Muscle of arm (tissue), 12 donors: ENCODE measurements around the gene ATG7. TPM values are rescaled to one million over a fixed set of nuclear protein-coding genes. Genes with fewer than 3 reads are reported as not detected.
"Not testable (repeated sequence)": the region's sequence is repeated elsewhere in the genome, so short reads cannot be mapped to it uniquely, and the experiment has no call there.

Experiments
- DNase-seq: peaks from one replicate; pipeline ENCODE4 v3.0.0-alpha.2; 2013
- polyA plus RNA-seq, 12 donors: library from polyadenylated mRNA; unstranded; fragments of 120-200 nt; gene quantifications; one replicate each; pipeline ENCODE4 v1.2.1, GENCODE V29; 2013; ENCODE audit not compliant: insufficient read length in 12 of 12

Gene ATG7
- polyA plus RNA-seq, 12 donors = 11.9 to 18.8 (median 15.3) TPM; not detected in 1

DNA sequence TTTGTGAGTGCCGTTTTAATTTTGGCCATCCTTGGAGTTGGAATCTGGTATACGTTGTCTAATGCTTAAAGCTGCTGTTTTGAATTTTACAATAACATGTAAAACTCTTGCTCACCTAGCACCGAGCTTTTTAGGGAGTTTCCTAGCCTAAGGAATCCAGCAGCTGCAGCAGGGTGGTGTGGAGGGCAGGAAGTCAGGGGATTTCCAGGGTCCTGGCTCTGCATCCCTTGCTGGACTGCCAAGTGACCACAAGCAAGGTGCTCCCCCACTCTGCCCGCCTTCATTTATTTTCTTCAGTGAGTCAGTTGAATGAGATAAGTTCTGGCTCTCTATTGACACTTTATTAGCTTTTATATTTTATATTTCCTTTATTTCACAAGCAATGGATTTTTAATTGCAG, 113.7 kb downstream of the ATG7 start:
- no peak for DNase-seq

DNA sequence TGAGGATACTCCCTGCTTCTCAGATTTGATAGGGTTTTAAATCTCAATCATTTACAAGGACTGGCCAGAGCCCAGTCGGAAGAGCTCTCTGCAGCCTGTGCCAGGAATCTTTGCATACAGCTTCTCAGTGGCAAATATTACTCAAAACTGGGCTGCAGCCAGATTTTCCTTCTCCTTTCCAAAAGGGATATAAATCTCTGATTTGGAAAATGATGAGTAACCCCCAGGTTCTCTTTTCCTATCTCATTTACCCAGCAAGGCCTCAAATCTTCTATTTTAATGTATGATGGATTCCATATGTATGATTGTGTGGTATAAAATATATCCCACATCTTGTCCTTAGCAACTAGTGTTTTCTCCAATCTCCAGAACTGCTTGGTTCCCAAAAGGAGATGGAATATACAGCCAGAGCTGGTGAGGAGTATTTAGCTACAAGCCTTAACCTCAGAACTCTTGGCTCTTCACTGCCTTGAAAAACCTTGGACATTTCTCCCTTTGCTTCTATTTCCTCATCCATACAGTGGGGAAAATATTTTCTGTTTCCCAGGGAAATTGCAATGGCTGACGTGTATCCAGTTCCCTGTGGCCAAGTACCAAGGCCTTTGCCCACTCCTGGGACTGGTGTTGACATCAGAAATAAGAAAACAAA, 114.4 kb downstream of the ATG7 start:
- DNase-seq = peak; percentile 79

DNA sequence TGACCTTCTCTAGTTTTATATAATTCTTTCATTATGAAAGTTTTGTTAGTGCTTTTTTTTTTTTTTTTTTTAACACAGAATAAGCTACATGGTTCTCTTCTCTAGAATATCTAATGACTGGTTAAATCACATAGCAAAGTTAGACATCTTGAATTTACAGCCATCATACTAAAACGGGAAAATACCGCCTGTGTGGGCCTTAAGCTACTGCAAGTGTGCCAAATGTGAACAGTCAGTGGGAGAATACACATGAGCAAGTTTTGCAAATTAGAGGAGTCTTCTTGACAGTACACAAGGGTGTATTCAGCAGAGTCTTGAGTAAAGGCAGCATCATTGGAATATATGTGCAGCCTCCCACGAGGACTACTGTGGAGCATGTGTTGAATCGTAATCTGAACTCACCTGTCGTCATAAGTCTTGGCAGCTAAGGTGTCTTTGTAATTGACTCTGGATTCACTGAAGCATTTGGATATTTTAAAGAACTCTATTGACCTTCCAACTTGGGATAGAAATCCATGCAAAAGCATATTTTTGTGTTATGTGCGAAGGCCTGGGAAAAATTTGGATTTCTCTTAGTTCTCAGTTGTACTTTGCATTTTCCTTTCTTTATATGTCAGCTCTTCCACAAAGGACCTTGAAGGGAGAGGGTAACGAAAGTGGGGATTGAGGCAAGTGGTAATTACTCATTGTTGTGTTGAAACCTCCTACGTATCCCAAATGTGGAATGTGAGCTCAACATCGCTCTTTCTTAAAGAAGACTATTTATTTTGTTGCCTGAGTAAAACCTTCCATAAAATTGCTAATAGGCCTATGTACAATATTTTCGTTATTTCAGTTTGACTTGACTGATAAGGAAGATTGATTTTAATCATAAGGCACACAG, 117.4 kb downstream of the ATG7 start:
- no peak for DNase-seq

DNA sequence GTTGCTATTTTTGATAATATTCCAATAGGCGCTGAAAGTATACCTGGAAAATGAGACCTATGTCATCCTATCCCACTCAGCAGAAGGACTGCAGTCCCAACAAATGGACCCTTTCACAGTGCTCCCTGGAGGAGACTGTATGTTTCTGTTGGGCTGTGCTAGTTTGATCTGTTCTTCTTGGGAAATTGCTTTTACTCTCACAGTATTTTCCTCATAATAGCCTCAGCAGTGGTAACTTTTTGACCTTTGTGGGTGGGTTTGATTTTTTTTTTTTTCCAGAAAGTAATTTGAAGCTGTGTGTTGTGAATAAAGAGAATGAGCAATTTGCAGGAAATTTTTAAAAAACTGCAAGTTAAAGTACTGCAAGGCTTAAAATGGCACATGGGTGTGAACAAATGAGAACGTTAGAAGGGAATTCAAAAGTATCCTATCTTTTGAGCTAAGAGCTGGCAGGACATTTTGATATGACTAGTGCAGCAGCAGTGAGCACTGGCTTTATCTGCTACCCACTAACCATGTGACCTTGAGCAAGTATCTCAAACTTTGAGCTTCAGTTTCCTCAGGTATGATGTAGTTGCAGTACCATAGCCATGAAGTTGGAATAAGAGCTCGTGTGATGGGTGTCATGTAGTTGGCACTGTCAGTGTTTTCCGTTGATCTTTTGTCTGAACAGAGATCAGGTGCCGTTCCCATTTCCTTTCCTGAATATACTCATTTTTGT, 118.4 kb downstream of the ATG7 start:
- DNase-seq = no peak

DNA sequence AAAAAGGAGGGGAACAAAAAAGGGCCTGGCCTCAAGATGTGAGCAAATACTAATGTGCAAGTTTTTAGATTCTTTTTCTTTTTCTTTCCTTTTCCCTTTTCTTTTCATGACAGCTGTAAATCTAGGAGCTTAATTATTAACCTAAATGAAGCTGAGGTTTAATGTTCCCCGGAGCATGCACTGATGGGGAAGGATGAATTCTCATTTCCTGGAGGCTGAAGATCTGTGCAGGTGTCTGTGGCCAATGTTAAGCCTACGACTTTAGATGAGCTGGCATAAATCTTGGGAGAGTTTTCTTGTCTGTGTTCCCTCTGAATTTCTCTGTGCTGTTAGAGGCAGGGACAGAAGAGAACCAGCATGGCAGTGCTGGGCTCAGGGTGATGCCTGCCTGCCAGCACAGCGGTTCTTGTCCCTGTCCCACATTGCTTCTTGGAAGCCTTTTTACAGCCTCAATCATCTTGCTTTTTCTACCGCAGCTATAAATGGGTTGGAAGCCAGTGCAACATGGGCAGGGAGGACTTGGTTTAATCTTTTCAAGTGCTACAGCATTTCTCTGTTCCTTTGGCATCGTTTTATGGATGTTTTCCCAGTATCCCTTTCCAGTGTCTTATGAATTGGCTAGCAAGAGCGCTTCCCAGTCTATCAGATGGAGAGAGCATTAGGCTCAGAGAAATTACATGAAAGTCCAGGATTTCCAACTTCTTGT, 119.1 kb downstream of the ATG7 start:
- no peak for DNase-seq

DNA sequence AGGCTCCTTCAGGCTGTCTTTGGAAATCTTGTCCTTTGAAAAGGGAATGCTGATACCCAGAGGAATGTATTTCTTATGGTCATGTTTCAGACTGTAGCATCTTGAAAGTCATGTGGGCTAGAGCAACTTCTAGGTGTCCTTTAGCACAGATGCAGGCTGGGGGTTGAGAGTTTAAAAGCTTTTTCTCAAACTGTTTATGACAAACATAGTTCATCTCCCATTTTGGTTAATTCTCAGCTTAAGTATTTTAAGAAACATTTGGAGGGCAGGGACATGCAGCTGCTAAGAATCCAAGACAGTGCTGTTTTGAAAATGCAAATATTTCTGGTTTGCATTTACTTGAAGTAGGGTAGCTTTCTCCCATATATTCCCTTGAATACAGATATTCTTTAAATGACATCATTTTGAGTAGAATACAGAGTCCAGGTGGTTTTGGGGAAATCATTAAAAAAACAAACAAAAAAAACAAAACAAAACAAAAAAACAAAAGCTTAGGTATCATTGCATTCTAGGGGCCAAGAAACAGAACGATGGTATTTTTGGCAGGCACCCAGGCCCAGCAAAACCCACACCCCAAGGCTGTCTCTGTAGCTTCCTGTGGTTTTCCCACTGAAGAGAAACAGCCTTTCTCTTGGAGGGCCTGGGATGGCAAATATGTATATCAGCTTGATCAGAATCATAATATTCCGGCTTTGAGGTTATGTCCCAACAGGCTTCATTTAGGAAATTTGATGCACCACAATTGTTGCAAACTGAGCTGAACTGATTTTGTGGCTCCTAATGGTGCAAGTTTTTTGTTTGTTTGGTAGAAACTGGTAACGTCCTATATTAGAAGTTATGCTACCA, 120.0 kb downstream of the ATG7 start:
- no peak for DNase-seq

DNA sequence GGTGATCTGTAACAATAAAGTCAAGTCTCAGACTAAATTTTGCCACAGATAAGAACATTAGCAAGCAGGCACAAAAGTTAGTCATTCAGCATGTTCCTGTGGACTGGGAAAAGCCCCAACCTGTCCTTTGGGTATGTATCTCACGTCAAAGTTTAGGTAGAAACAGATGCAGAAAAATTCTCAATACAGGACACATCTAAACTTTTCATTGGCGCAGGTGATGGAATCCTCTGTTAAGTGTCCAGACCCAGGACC, 120.6 kb downstream of the ATG7 start:
- no peak for DNase-seq

DNA sequence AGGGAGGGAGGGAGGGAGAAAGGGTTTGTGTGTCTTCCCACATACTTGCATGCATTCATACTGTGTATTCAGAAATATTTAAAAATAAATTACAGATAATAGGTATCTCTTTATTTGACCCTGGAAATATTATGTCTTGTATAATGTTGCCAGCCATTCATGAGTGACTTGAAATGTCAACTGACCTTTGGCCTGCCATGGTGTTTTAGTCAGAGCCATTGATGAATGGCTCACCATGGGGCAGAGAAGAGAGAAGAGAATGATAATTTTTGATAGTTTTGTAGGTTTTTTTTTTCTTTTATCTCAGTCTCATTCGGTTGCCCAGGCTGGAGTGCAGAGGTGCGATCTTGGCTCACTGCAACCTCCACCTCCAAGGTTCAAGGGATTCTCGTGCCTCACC, 121.2 kb downstream of the ATG7 start:
- DNase-seq = no peak

DNA sequence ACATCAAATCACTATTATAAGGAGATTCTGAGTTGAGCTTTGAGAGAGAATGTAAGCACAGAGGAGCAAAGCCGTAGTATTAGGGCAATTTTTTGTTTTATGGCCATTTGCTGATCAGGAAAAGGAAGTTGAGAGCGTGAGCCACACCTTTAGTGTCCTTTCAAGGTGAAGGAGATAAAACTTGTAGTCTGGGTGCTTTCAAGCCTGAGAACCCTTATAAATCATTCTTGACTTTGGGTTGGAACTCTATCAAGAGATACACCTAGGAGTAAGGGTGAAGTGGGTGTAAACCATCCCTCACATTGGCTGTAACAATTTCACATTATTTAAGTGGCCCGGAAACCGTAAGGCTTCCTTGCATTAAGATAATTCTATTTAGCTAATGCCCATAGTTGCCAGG, 122.2 kb downstream of the ATG7 start:
- DNase-seq = no peak

DNA sequence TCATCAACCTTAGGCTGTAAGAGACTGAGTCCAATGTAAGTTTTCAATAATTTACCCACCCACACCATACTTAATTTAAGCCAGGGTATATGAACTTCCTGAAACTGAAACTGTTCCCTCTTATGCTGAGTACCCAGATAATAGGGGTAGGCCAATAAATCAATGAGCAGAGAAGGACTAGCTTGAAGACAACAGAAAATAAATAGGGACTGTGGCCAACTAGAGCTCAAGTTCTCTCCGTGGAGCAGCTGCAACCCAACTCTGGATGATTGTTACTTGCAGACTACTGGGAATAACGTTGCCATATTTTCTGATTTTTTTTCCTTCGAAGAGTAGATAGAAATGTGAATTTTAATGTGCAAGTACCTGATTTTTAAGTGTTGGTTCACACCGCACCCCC, 128.0 kb downstream of the ATG7 start:
- no peak for DNase-seq

DNA sequence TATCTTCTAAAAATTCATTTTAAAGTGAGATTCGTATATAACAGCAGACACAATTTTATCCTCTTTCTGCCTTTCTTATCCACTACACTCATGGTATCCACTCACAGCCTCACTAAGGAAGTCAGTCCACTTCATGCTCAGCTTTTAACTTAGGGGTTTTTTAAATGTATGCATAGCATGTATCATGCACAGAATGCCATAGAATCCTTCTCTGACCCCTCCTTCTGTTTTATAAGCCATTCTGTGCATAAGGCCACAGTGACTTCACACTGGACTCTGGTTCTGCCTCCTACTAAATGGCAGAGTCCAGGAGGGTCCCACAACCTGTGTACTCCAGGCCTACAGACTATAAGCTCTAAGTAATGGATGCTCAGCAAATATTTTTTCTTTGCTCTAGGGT, 129.2 kb downstream of the ATG7 start:
- DNase-seq = no peak

DNA sequence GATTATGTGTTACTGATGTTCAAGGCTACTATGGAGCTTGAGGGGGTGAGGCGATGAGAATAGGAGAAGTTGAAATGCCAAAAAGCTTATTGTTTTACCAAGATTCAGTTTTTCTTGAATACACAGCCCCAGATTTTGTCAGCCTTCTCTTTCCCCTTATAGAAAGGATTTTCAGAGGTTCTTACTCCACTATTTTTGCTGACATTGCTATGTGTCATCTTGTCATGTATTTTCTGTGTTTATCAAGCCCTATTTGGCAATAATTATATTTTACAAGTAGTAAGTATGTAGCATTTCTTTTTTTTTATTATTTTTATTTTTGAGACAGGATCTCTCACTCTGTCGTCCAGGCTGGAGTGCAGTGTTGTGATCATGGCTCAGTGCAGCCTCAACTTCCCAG, 133.1 kb downstream of the ATG7 start:
- DNase-seq = no peak

DNA sequence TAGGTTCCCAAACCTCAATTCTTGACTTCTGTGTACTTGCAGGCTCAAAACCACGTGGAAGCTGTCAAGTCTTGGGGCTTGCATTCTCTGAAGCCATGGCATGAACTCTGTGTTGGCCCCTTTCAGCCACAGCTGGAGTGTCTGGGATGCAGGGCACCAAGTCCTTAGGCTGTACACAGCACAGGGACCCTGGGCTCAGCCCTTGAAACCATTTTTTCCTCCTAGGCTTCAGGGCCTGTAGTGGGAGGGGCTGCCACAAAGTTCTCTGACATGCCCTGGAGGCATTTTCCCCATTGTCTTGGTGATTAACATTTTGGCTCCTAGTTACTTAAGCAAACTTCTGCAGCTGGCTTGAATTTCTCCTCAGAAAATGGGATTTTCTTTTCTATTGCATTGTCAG, 135.4 kb downstream of the ATG7 start:
- DNase-seq = no peak

DNA sequence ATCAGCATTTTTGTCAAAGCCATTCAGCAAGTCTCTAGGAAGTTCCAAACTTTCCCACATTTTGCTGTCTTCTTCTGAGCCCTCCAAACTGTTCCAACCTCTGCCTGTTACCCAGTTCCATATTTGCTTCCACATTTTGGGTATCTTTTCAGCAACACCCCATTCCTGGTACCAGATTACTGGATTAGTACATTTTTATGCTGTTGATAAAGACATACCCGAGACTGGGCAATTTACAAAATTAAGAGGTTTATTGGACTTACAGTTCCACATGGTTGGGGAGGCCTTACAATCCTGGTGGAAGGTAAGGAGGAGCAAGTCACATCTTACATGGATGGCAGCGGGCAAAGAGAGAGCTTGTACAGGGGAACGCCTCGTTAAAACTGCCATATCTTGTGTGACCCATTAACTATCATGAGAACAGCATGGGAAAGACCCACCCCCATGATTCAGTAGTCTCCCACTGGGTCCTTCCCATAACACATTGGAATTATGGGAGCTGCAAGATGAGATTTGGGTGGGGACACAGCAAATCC, 136.2 kb downstream of the ATG7 start:
- not testable (repeated sequence) for DNase-seq

DNA sequence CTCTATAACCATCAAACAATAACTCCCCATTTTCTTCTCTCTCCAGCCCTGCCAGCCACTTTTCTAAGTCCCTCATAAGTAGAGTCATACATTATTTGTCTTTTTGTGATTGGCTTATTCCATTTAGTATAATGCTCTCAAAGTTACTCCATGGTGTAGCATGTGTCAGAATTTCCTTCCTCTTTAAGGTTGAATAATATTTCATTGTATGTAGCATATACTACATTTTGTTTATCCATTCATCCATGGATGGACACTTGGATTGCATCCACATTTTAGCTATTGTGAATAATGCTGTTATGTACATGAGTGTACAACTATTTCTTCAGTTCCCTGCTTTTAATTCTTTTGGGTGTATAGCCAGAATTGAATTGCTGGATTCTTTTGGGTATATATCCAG, 138.4 kb downstream of the ATG7 start:
- DNase-seq = no peak

DNA sequence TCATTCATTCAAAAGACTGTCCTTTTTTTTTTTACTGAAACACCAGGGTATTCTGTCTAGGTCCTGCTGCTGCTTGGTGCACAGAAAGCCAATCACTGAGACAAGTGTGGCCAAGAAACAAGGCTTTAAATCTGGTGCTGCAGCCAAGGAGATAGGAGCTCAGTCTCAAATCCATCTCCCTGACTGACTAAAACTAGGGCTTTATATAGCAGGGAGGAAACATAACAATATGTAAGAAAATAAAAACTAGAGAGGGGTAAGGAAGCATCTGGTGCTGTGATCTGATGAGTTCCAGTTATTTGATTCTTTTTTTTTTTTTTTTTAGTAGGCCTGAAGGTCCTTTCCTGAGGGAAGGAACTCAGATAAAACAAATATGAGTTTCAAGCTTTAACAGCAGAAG, 139.8 kb downstream of the ATG7 start:
- no peak for DNase-seq

DNA sequence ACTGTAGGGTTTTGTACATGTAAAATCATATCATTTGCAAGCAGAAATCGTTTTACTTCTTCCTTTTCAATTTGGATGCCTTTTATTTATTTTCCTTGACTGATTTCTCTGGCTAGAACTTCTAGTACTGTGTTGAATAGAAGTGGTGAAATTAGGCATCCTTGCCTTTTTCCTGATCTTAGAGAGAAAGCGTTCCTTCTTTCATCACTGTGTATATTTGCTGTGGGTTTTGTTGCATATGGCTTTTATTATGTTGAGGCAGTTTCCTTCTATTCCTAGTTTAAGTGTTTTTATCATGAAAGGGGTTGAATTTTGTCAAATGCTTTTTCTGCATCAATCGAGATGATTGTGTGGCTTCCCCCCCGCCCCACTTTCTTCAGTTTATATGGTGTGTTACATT, 140.9 kb downstream of the ATG7 start:
- DNase-seq = no peak

DNA sequence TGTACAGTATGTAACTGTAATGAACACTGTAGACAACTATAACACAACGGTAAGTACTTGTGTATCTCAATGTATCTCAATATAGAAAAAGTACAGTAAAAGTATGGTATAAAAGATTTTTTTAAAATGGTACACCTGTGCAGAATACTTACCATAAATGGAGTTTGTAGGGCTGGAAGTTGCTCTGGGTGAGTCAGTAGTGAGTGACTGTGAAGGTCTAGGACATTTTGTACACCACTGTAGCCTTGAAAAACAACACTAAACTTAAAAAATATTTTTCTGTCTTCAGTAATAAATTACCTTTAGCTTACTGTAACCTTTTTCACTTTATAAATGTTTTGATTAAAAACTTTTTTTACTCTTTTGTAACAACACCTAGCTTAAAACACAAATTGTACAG, 142.9 kb downstream of the ATG7 start:
- no peak for DNase-seq

DNA sequence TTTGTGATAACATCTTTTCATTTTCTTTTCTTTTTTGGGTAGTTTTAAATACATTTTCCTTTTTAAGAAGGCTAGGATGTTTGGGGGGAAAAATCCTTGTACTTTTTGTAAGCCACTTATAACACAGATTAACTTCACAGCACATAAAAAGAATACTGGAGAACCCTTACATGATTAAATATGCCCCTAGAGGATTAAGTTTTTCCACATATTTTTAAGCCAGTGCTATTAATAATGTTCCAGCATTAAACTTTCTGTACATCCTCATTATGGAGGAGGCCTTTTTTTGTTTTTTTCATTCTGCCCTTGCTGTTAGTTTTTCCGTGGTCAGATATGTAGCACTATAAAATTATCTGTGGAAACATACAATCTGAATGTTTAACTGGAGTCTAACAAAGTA, 147.9 kb downstream of the ATG7 start:
- no peak for DNase-seq

DNA sequence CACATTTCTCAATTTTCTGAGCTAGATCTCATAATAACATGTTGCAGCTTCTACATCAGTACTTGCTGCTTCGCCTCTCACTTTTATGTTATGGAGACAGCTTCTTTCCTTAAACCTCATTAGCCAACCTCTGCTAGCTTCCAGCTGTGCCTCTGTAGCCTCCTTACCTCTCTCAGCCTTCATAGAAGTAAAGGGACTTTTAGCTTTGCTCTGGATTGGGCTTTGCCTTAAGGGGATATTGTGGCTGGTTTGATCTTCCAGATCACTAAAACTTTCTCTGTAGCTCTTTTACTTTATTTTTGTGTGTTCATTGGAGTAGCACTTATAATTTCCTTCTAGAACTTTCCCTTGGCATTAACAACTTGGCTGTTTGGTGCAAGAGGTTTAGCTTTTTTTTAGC, 150.1 kb downstream of the ATG7 start:
- DNase-seq = no peak

DNA sequence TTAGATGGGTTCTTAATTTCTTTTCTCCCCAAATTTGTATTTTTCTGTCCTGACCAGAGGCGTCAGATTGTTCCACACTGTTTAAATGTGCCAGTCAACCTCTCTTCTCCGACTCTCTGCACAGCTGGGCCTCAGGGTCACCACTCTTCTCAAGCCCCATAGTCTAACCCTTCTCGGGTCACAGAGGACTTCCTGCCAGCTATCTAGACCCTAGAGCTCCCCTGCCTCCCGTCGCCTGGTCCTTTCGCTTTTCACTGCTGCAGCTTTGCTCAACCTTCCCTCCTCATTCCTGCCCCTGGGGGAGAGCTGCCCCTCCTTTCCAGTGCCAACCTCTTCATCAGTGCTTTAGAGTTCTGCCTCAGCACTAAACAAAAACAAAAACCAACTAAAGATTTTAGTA, 151.7 kb downstream of the ATG7 start:
- no peak for DNase-seq
